Lower lobe of right lung (tissue), 2 donors: ENCODE results near the gene ABHD18. TPM values are rescaled to one million over a fixed set of nuclear protein-coding genes. Genes with fewer than 3 reads are reported as not detected.
"Not testable (repeated sequence)": the region's sequence is repeated elsewhere in the genome, so short reads cannot be mapped to it uniquely, and the experiment has no call there.

Experiments used
- ATAC-seq, 2 donors: fragments of 200-7000 bp; cut with Tn5 transposase; one replicate each; pipeline ENCODE4 v1.9.1; 2020 to 2022; ENCODE audit warnings: mild to moderate bottlenecking in 2 of 2, moderate library complexity in 2 of 2
- DNase-seq: peaks from one replicate; pipeline ENCODE4 v3.0.0-alpha.2; 2020
- H3K27ac ChIP-seq: fragments of 200-600 bp; one replicate; pipeline ENCODE4 v1.8.0; 2022
- H3K27me3 ChIP-seq: fragments of 200-600 bp; one replicate; pipeline ENCODE4 v1.8.0; 2022; ENCODE audit warnings: low read depth
- H3K36me3 ChIP-seq: fragments of 200-600 bp; one replicate; pipeline ENCODE4 v1.8.0; 2022; ENCODE audit warnings: mild to moderate bottlenecking
- H3K4me1 ChIP-seq: fragments of 200-600 bp; one replicate; pipeline ENCODE4 v1.8.0; 2022
- H3K4me3 ChIP-seq: fragments of 200-600 bp; one replicate; pipeline ENCODE4 v1.8.0; 2022; ENCODE audit warnings: mild to moderate bottlenecking
- H3K9me3 ChIP-seq: fragments of 200-600 bp; one replicate; pipeline ENCODE4 v1.8.0; 2022
- intact Hi-C: fragments of 100-400 bp; cut with DNase I; formaldehyde crosslinking; loops from one replicate; pipeline ENCODE4 v1.11.0; 2022
- total RNA-seq: library from RNA; stranded (reverse); fragmentation: NEBNext Ultra II Directional; extraction: Animal tissue kit (Norgen Biotek cat#: 25700); gene quantifications from one replicate; pipeline ENCODE4 v1.2.1, GENCODE V29; 2021
- TF ChIP-seq, protein P1 (sequence below): fragments of 200-600 bp; IDR thresholded peaks from one replicate; pipeline ENCODE4 v1.8.0; 2022; ENCODE audit warnings: antibody characterized with exemption, mild to moderate bottlenecking
- donor health status: DM: no; HTN: yes; CAD: no; lungs with severe emphysema.

Gene ABHD18
- total RNA-seq, 1 donor from 2014 or later, result 12.6 TPM

DNA sequence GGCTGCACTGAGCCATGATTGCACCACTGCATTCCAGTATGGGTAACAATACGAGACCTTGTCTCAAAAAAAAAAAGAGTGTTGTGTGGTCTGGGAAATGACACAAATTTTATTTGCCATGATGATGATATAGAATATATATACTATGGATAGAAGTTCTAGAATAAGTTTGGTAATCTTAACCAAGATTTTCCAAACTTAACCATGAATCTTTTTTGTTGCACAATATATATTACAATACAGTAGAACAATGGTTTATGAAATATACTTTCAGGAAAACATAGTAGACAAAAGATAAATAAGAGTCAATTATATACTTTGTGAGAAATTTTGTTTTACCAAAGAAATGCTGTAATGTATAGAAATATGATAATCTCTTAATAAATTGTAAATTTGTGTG lies 35.0 kb upstream of the ABHD18 start:
- H3K4me3 ChIP-seq, result no peak overlapping the region
- H3K36me3 ChIP-seq, result peaks cover 45% of the 10 kb centered on the region
- TF ChIP-seq, protein P1, sequence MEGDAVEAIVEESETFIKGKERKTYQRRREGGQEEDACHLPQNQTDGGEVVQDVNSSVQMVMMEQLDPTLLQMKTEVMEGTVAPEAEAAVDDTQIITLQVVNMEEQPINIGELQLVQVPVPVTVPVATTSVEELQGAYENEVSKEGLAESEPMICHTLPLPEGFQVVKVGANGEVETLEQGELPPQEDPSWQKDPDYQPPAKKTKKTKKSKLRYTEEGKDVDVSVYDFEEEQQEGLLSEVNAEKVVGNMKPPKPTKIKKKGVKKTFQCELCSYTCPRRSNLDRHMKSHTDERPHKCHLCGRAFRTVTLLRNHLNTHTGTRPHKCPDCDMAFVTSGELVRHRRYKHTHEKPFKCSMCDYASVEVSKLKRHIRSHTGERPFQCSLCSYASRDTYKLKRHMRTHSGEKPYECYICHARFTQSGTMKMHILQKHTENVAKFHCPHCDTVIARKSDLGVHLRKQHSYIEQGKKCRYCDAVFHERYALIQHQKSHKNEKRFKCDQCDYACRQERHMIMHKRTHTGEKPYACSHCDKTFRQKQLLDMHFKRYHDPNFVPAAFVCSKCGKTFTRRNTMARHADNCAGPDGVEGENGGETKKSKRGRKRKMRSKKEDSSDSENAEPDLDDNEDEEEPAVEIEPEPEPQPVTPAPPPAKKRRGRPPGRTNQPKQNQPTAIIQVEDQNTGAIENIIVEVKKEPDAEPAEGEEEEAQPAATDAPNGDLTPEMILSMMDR, result no peak
- no peaks in the 10 kb centered on the region for H3K27me3 ChIP-seq
- DNase-seq (no peak), ATAC-seq (no peak)
- intact Hi-C loops, result no loop called here
- no peak overlapping the region for H3K27ac ChIP-seq
- no peaks in the 10 kb centered on the region for H3K4me1 ChIP-seq
- no peaks in the 10 kb centered on the region for H3K9me3 ChIP-seq

DNA sequence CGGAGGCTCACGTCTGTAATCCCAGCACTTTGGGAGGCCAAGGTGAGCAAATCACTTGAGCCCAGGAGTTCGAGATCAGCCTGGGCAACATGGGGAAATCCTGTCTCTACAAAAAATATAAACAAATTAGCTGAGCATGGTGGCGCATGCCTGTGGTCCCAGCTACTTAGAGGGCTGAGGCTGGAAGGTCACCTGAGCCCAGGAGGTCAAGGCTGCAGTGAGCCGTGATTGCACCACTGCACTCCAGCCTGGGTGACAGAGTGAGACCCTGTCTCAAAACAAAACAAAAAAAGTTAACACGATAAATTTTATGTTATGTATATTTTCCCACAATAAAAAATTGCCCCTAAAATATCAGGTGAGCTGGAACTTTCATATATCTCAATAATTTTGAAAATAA lies 33.4 kb upstream of the ABHD18 start:
- intact Hi-C loops, ATAC-seq: not testable (repeated sequence)
- H3K36me3 ChIP-seq, result peaks cover 33% of the 10 kb centered on the region

DNA sequence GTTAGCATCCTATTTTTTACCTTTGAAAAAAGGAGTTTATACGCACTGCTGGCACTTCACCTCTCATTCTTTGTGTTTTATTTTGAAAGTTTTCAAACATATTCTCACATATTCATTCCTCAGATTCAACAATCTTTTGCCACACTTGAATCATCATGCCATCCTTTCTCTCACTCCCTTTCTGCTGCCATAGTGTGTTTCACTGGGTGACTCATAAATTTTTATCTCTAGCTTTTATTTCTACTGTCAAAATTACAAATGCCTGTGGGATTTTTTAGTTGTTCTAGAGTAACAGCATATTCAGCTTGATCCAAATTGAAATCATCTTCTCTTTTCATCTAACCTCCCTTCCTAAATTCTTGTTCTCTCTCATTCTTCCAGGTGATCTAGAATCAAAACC lies 28.2 kb upstream of the ABHD18 start:
- H3K27ac ChIP-seq, result no peak overlapping the region
- H3K4me1 ChIP-seq, result no peaks in the 10 kb centered on the region
- ATAC-seq (no peak), DNase-seq (no peak)
- no peak overlapping the region for H3K4me3 ChIP-seq
- intact Hi-C loops, result no loop called here
- TF ChIP-seq, protein P1, result no peak
- no peaks in the 10 kb centered on the region for H3K9me3 ChIP-seq
- no peaks in the 10 kb centered on the region for H3K27me3 ChIP-seq
- H3K36me3 ChIP-seq, result peaks cover 12% of the 10 kb centered on the region

More for the DNA sequence above, 33.4 kb upstream of the ABHD18 start:
- H3K9me3 ChIP-seq, H3K27ac ChIP-seq, H3K4me3 ChIP-seq, H3K27me3 ChIP-seq, DNase-seq, H3K4me1 ChIP-seq: not testable (repeated sequence)

DNA sequence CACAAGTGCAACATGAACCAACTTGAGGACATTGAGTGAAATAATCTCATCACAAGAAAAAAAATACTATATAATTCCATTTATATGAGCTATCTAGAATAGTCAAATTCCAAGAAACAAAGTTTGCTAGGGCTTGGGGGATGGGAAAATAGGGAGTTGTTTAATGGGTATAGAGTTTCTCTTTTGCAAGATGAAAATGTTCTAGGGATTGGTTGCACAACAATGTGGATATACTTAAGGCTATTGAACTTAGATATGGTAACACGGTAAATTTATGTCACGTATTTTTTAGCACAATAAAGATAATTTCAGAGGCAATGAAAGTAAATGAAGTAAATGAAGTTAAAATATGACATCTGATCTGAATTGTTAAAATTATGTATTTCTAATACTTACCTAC lies 8.1 kb upstream of the ABHD18 start:
- no peak overlapping the region for H3K27ac ChIP-seq
- TF ChIP-seq, protein P1, result no peak
- no peaks in the 10 kb centered on the region for H3K9me3 ChIP-seq
- DNase-seq (no peak), ATAC-seq (no peak)
- no peaks in the 10 kb centered on the region for H3K4me1 ChIP-seq
- H3K36me3 ChIP-seq, result peaks cover 25% of the 10 kb centered on the region
- H3K4me3 ChIP-seq, result no peak overlapping the region
- no peaks in the 10 kb centered on the region for H3K27me3 ChIP-seq
- intact Hi-C loops, result no loop called here

DNA sequence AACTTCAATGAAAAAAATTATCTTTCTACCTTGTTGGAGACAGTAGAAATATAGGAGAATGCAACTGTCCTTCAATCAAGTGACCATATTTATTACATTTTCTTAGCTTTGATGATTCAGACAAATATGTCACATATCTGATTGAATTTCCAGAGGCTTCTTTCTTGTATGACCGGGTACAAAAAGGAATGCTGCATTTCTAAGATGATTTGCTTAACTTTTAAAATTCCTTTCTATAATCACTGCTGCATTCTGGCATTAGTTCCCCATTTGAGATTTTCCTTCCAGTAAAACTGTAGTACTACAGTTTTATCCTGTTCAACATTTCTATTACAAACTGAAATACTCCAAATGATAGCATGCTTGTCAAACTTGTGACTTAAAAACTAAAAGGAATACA lies 5.4 kb upstream of the ABHD18 start:
- H3K36me3 ChIP-seq, result peaks cover 14% of the 10 kb centered on the region
- no peak overlapping the region for H3K27ac ChIP-seq
- no peak for DNase-seq
- ATAC-seq, result no peak
- TF ChIP-seq, protein P1, result no peak
- intact Hi-C loops, result no loop called here
- H3K27me3 ChIP-seq, result no peaks in the 10 kb centered on the region
- H3K4me1 ChIP-seq, result peaks cover 3% of the 10 kb centered on the region
- H3K9me3 ChIP-seq, result no peaks in the 10 kb centered on the region
- H3K4me3 ChIP-seq, result no peak overlapping the region

DNA sequence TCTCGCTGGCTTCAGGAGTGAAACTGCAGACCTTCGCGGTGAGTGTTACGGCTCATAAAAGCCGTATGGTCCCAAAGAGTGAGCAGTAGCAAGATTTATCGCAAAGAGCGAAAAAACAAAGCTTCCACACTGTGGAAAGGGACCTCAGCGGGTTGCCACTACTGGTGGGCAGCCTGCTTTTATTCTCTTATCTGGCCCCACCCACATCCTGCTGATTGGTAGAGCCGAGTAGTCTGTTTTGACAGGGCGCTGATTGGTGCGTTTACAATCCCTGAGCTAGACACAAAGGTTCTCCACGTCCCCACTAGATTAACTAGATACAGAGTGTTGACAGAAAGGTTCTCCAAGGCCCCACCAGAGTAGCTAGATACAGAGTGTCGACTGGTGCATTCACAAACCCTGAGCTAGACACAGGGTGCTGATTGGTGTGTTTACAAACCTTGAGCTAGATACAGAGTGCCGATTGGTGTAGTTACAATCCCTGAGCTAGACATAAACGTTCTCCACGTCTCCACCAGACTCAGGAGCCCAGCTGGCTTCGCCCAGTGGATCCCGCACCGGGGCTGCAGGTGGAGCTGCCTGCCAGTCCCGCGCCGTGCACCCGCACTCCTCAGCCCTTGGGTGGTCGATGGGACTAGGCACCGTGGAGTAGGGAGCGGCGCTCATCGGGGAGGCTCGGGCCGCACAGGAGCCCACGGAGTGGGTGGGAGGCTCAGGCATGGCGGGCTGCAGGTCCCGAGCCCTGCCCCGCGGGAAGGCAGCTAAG lies 1.4 kb upstream of the ABHD18 start:
- H3K4me3 ChIP-seq, result peak overlapping the region; percentile 97
- peak overlapping the region; percentile 96 for H3K27ac ChIP-seq
- DNase-seq, intact Hi-C loops, H3K36me3 ChIP-seq, H3K27me3 ChIP-seq, ATAC-seq, H3K9me3 ChIP-seq: not testable (repeated sequence)
- peaks cover 26% of the 10 kb centered on the region for H3K4me1 ChIP-seq

DNA sequence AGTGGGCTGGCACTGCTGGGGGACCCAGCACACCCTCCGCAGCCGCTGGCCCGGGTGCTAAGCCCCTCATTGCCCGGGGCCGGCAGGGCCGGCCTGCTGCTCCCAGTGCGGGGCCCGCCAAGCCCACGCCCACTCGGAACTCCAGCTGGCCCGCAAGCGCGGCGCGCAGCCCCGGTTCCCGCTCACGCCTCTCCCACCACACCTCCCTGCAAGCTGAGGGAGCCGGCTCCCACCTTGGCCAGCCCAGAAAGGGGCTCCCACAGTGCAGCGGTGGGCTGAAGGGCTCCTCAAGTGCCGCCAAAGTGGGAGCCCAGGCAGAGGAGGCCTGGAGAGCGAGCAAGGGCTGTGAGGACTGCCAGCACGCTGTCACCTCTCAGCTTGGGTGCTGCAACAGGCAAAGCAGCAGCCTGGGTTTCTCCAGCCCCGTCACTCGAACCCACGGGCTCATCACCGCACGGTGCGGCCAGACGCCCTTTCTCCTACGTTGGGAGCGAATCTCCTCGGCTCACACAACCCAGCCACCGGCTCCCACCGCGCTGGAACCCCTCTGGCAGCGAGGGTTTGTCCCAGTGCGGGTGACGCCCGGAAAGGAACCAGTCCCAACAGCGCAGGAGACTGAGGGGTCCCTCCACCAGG lies 662 bp upstream of the ABHD18 start:
- ATAC-seq, result peak; percentile 47 to 51
- H3K36me3 ChIP-seq, H3K27me3 ChIP-seq, DNase-seq, H3K9me3 ChIP-seq, intact Hi-C loops: not testable (repeated sequence)
- Histone ChIP-seq H3K4me1 (peaks cover 27% of the 10 kb centered on the region), H3K4me3 (peak overlapping the region; percentile 97), H3K27ac (peak overlapping the region; percentile 96)
